ENCODE data around the gene EIF4A3. TPM values are rescaled to one million over a fixed set of nuclear protein-coding genes. Genes with fewer than 3 reads are reported as not detected.

EIF4A3 gene
- total RNA-seq, 4 donors from 2014 or later, result 29.7 to 500 (median 79.1) TPM

- no peaks in the 10 kb centered on the region for H3K36me3 ChIP-seq
- no peaks in the 10 kb centered on the region for H3K27me3 ChIP-seq
- TF ChIP-seq POLR2A (IDR thresholded peaks at IDR 0.05) (no peak), CTCF (IDR thresholded peaks at IDR 0.05) (no peak)
- H3K4me1 ChIP-seq, result no peaks in the 10 kb centered on the region
- H3K27ac ChIP-seq, result no peak overlapping the region
- no peak overlapping the region for H3K4me3 ChIP-seq
- H3K9me3 ChIP-seq, result no peaks in the 10 kb centered on the region
- intact Hi-C loops (cut with DNase I; ENCODE audit: low total_unique reads), result no loop called here
- no peak for DNase-seq
Observed at GRCh38 chr17:80191865-80192661, 45.1 kb upstream of the EIF4A3 start.

GRCh38 chr17:80191192-80191591, 44.3 kb upstream of the EIF4A3 start:
- DNase-seq, result no peak
- TF ChIP-seq CTCF (IDR thresholded peaks at IDR 0.05) (no peak), POLR2A (IDR thresholded peaks at IDR 0.05) (no peak)
- Histone ChIP-seq H3K36me3 (no peaks in the 10 kb centered on the region), H3K27me3 (no peaks in the 10 kb centered on the region), H3K27ac (no peak overlapping the region), H3K4me1 (no peaks in the 10 kb centered on the region), H3K9me3 (no peaks in the 10 kb centered on the region), H3K4me3 (no peak overlapping the region)
- intact Hi-C loops (cut with DNase I; ENCODE audit: low total_unique reads), result no loop called here

- no peak for DNase-seq
- Histone ChIP-seq H3K36me3 (no peaks in the 10 kb centered on the region), H3K9me3 (no peaks in the 10 kb centered on the region), H3K4me1 (no peaks in the 10 kb centered on the region), H3K27me3 (no peaks in the 10 kb centered on the region), H3K4me3 (no peak overlapping the region), H3K27ac (no peak overlapping the region)
- TF ChIP-seq POLR2A (IDR thresholded peaks at IDR 0.05) (no peak), CTCF (IDR thresholded peaks at IDR 0.05) (no peak)
- intact Hi-C loops (cut with DNase I; ENCODE audit: low total_unique reads), result no loop called here
Observed at GRCh38 chr17:80190716-80191115, 43.8 kb upstream of the EIF4A3 start.

- Histone ChIP-seq H3K36me3 (no peaks in the 10 kb centered on the region), H3K4me1 (no peaks in the 10 kb centered on the region), H3K4me3 (no peak overlapping the region), H3K27me3 (no peaks in the 10 kb centered on the region), H3K9me3 (no peaks in the 10 kb centered on the region), H3K27ac (no peak overlapping the region)
- intact Hi-C loops (cut with DNase I; ENCODE audit: low total_unique reads), result no loop called here
- no peak for TF ChIP-seq CTCF (IDR thresholded peaks at IDR 0.05)
- TF ChIP-seq POLR2A (IDR thresholded peaks at IDR 0.05), result no peak
- DNase-seq, result no peak
Observed at GRCh38 chr17:80189611-80190010, 42.7 kb upstream of the EIF4A3 start.

GRCh38 chr17:80187515-80187941, 40.6 kb upstream of the EIF4A3 start:
- no peak overlapping the region for H3K4me3 ChIP-seq
- peak; percentile 27 to 71 for DNase-seq
- TF ChIP-seq CTCF (IDR thresholded peaks at IDR 0.05), result no peak
- TF ChIP-seq POLR2A (IDR thresholded peaks at IDR 0.05), result no peak
- intact Hi-C loops (cut with DNase I; ENCODE audit: low total_unique reads), result no loop called here
- no peaks in the 10 kb centered on the region for H3K9me3 ChIP-seq
- H3K4me1 ChIP-seq, result no peaks in the 10 kb centered on the region
- no peaks in the 10 kb centered on the region for H3K27me3 ChIP-seq
- no peak overlapping the region for H3K27ac ChIP-seq
- H3K36me3 ChIP-seq, result no peaks in the 10 kb centered on the region
